Epithelial cell of proximal tubule (primary cell): Measurements from ENCODE around the gene LIFR. TPM values are rescaled to one million over a fixed set of nuclear protein-coding genes. Genes with fewer than 3 reads are reported as not detected.

Experiments
- DNase-seq: peaks from one replicate; pipeline ENCODE4 v3.0.0-alpha.2; 2011; ENCODE audit warnings: low read depth
- H3K4me3 ChIP-seq: 2 replicates; pipeline ENCODE4 v1.5.1; 2011; ENCODE audit warnings: low read depth, mild to moderate bottlenecking, low read length
- total RNA-seq: library from RNA; depleted of rRNA; stranded (reverse); fragments of >200 nt; gene quantifications from 2 replicates; pipeline ENCODE4 v1.2.3, GENCODE V29; 2015
- TF ChIP-seq, protein P1 (sequence below): conservative IDR thresholded peaks from 2 replicates; pipeline ENCODE4 v1.5.1; 2012; ENCODE audit warnings: low read depth, mild to moderate bottlenecking, low read length

LIFR gene
- total RNA-seq, 1 donor from 2014 or later = 17.1 TPM

- DNase-seq = no peak
- TF ChIP-seq, protein P1, sequence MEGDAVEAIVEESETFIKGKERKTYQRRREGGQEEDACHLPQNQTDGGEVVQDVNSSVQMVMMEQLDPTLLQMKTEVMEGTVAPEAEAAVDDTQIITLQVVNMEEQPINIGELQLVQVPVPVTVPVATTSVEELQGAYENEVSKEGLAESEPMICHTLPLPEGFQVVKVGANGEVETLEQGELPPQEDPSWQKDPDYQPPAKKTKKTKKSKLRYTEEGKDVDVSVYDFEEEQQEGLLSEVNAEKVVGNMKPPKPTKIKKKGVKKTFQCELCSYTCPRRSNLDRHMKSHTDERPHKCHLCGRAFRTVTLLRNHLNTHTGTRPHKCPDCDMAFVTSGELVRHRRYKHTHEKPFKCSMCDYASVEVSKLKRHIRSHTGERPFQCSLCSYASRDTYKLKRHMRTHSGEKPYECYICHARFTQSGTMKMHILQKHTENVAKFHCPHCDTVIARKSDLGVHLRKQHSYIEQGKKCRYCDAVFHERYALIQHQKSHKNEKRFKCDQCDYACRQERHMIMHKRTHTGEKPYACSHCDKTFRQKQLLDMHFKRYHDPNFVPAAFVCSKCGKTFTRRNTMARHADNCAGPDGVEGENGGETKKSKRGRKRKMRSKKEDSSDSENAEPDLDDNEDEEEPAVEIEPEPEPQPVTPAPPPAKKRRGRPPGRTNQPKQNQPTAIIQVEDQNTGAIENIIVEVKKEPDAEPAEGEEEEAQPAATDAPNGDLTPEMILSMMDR = no peak
- no peak overlapping the region for H3K4me3 ChIP-seq
These were observed 102.9 kb downstream of the LIFR start for GRCh38 chr5:38453506-38453905.

GRCh38 chr5:38452201-38452600, 104.2 kb downstream of the LIFR start:
- TF ChIP-seq, protein P1 = no peak
- no peak overlapping the region for H3K4me3 ChIP-seq
- no peak for DNase-seq

GRCh38 chr5:38451074-38451725, 105.2 kb downstream of the LIFR start:
- DNase-seq = no peak
- no peak overlapping the region for H3K4me3 ChIP-seq
- TF ChIP-seq, protein P1 = no peak

- no peak overlapping the region for H3K4me3 ChIP-seq
- DNase-seq = no peak
- TF ChIP-seq, protein P1 = no peak
These were observed 105.8 kb downstream of the LIFR start for GRCh38 chr5:38450627-38451026.

DNA sequence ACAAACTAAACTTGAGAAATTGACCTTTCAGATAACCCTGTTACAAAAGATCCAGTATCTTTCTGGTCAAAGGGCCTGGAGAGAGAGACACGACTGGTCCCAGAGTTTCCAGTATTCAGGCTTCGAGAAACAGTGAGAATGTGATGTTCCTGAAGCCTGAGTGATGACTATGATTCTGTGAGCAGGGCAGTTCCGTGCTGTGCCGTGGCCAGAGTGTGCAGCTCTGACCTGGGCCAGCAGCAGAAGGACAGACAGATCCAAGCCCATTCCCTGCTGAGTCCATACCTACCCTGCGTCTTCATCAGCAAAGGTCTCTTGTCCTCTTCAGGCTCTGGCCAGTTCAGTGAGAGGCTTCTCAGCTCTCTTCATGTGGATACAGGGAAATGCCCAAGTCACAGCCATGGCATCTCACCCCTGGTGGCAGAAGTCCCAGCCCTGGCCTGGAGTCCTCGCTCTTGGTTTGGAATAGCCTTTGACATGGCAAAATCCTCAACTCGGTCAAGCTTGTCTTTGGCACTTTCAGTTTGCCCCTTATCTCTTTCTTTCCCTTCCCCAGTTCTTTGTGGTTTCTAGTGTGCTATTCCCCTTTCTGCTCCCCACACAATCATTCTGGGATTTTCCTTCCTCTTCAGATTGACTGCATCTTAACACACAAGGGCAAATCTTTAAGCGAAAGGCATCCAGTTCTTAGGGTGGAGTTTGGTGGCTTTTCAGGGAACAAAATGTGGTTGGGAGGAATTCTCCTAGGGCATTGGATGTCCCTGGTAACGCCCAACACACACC, 107.7 kb downstream of the LIFR start:
- TF ChIP-seq, protein P1 = no peak
- no peak for DNase-seq
- no peak overlapping the region for H3K4me3 ChIP-seq

GRCh38 chr5:38447786-38448185, 108.7 kb downstream of the LIFR start:
- H3K4me3 ChIP-seq = no peak overlapping the region
- TF ChIP-seq, protein P1 = no peak
- DNase-seq = no peak
